OCI-LY3 (cell line): ENCODE results near the gene NPY2R.

Experiments used
- EZH2phosphoT487 ChIP-seq: fragments of 200-600 bp; shearing (Covaris generic); IDR thresholded peaks from 2 replicates; pipeline ENCODE4 v1.6.1; 2018; ENCODE audit warnings: antibody characterized with exemption, mixed run types, low read depth
- TF ChIP-seq, protein P1 (sequence below): fragments of 200-600, 300-600 bp; sonication (generic); IDR thresholded peaks from 2 replicates; pipeline ENCODE4 v1.5.1; 2014; ENCODE audit warnings: antibody characterized with exemption, low read length, low read depth

GRCh38 chr4:155241664-155242063, 33.2 kb downstream of the NPY2R start:
- TF ChIP-seq EZH2phosphoT487: no peak
- TF ChIP-seq, protein P1, sequence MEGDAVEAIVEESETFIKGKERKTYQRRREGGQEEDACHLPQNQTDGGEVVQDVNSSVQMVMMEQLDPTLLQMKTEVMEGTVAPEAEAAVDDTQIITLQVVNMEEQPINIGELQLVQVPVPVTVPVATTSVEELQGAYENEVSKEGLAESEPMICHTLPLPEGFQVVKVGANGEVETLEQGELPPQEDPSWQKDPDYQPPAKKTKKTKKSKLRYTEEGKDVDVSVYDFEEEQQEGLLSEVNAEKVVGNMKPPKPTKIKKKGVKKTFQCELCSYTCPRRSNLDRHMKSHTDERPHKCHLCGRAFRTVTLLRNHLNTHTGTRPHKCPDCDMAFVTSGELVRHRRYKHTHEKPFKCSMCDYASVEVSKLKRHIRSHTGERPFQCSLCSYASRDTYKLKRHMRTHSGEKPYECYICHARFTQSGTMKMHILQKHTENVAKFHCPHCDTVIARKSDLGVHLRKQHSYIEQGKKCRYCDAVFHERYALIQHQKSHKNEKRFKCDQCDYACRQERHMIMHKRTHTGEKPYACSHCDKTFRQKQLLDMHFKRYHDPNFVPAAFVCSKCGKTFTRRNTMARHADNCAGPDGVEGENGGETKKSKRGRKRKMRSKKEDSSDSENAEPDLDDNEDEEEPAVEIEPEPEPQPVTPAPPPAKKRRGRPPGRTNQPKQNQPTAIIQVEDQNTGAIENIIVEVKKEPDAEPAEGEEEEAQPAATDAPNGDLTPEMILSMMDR: no peak
